ENCODE measurements around the gene TSGA10.
"Not testable (repeated sequence)": the region's sequence is repeated elsewhere in the genome, so short reads cannot be mapped to it uniquely, and the experiment has no call there.

Gene TSGA10

GRCh38 chr2:99198103-99198841, 43.5 kb upstream of the TSGA10 start:
- no peaks in the 10 kb centered on the region for H3K27me3 ChIP-seq (ENCODE audit: control insufficient read depth, insufficient read depth, low read length)
- TF ChIP-seq, protein P1, sequence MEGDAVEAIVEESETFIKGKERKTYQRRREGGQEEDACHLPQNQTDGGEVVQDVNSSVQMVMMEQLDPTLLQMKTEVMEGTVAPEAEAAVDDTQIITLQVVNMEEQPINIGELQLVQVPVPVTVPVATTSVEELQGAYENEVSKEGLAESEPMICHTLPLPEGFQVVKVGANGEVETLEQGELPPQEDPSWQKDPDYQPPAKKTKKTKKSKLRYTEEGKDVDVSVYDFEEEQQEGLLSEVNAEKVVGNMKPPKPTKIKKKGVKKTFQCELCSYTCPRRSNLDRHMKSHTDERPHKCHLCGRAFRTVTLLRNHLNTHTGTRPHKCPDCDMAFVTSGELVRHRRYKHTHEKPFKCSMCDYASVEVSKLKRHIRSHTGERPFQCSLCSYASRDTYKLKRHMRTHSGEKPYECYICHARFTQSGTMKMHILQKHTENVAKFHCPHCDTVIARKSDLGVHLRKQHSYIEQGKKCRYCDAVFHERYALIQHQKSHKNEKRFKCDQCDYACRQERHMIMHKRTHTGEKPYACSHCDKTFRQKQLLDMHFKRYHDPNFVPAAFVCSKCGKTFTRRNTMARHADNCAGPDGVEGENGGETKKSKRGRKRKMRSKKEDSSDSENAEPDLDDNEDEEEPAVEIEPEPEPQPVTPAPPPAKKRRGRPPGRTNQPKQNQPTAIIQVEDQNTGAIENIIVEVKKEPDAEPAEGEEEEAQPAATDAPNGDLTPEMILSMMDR (IDR thresholded peaks at IDR 0.05), result no peak
- no peak overlapping the region for H3K9ac ChIP-seq
- H3K36me3 ChIP-seq (ENCODE audit: control insufficient read depth, insufficient read depth, low read length), result no peaks in the 10 kb centered on the region
- no peak overlapping the region for H2AFZ ChIP-seq
- H3K79me2 ChIP-seq, result no peaks in the 10 kb centered on the region
- H3K4me3 ChIP-seq (ENCODE audit: low read depth, low read length), result no peak overlapping the region
- H3K4me1 ChIP-seq, result no peaks in the 10 kb centered on the region
- H3K27ac ChIP-seq, result no peak overlapping the region
- H3K4me2 ChIP-seq (ENCODE audit: low read length), result no peak overlapping the region
- H3K9me3 ChIP-seq (ENCODE audit: control insufficient read depth, low read length), result no peaks in the 10 kb centered on the region

GRCh38 chr2:99192364-99192763, 37.6 kb upstream of the TSGA10 start:
- H2AFZ ChIP-seq; H3K4me1 ChIP-seq; H3K36me3 ChIP-seq (ENCODE audit: control insufficient read depth, insufficient read depth, low read length); H3K9me3 ChIP-seq (ENCODE audit: control insufficient read depth, low read length); H3K27me3 ChIP-seq (ENCODE audit: control insufficient read depth, insufficient read depth, low read length); H3K27ac ChIP-seq; H3K4me2 ChIP-seq (ENCODE audit: low read length); H3K4me3 ChIP-seq (ENCODE audit: low read depth, low read length); H3K79me2 ChIP-seq; H3K9ac ChIP-seq: not testable (repeated sequence)

GRCh38 chr2:99190548-99190947, 35.8 kb upstream of the TSGA10 start:
- Histone ChIP-seq H3K4me1 (no peaks in the 10 kb centered on the region), H3K27me3 (ENCODE audit: control insufficient read depth, insufficient read depth, low read length) (no peaks in the 10 kb centered on the region), H2AFZ (no peak overlapping the region), H3K4me2 (ENCODE audit: low read length) (no peak overlapping the region), H3K9me3 (ENCODE audit: control insufficient read depth, low read length) (no peaks in the 10 kb centered on the region), H3K4me3 (ENCODE audit: low read depth, low read length) (no peak overlapping the region), H3K9ac (no peak overlapping the region), H3K36me3 (ENCODE audit: control insufficient read depth, insufficient read depth, low read length) (no peaks in the 10 kb centered on the region), H3K27ac (no peak overlapping the region), H3K79me2 (no peaks in the 10 kb centered on the region)
- TF ChIP-seq, protein P1 (IDR thresholded peaks at IDR 0.05), result no peak

DNA sequence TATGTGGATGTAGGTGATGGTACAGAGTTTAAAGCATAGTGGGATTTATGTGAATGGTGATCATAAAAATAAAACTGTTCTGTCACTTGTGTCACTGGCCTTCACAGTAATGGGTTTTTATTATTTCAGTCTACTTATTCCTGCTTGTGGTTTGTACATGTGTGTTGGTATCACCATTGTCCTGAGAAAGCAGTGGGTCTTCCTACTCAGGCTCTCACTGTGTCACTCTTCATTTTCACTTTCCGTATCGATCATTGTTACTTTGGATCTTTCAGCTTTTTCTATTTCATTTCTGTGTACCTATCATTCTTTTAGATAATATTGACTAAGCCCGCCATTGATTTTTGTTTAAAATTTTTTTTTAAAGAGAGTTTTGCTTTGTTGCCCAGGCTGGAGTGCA, 33.6 kb upstream of the TSGA10 start:
- Histone ChIP-seq H3K9ac (no peak overlapping the region), H3K79me2 (no peaks in the 10 kb centered on the region), H2AFZ (no peak overlapping the region), H3K27me3 (ENCODE audit: control insufficient read depth, insufficient read depth, low read length) (no peaks in the 10 kb centered on the region), H3K4me2 (ENCODE audit: low read length) (no peak overlapping the region), H3K9me3 (ENCODE audit: control insufficient read depth, low read length) (no peaks in the 10 kb centered on the region), H3K36me3 (ENCODE audit: control insufficient read depth, insufficient read depth, low read length) (no peaks in the 10 kb centered on the region), H3K27ac (no peak overlapping the region), H3K4me3 (ENCODE audit: low read depth, low read length) (no peak overlapping the region), H3K4me1 (no peaks in the 10 kb centered on the region)
- TF ChIP-seq, protein P1 (IDR thresholded peaks at IDR 0.05), result no peak

- Histone ChIP-seq H3K27me3 (ENCODE audit: control insufficient read depth, insufficient read depth, low read length) (no peaks in the 10 kb centered on the region), H3K36me3 (ENCODE audit: control insufficient read depth, insufficient read depth, low read length) (no peaks in the 10 kb centered on the region), H2AFZ (no peak overlapping the region), H3K4me2 (ENCODE audit: low read length) (no peak overlapping the region), H3K9ac (no peak overlapping the region), H3K27ac (no peak overlapping the region), H3K79me2 (peaks cover 7% of the 10 kb centered on the region), H3K4me3 (ENCODE audit: low read depth, low read length) (no peak overlapping the region), H3K9me3 (ENCODE audit: control insufficient read depth, low read length) (no peaks in the 10 kb centered on the region), H3K4me1 (no peaks in the 10 kb centered on the region)
- TF ChIP-seq, protein P1 (IDR thresholded peaks at IDR 0.05), result no peak
Observed at GRCh38 chr2:99187011-99187410, 32.3 kb upstream of the TSGA10 start.
